ENCODE data around the gene ATF4. TPM values are rescaled to one million over a fixed set of nuclear protein-coding genes. Genes with fewer than 3 reads are reported as not detected.

ATF4 gene
- total RNA-seq, 1 donor from 2014 or later, result 193 TPM

- H3K27ac ChIP-seq (replicated peaks), result no peak overlapping the region
- no peak for DNase-seq
- intact Hi-C loops (cut with micrococcal nuclease), result no loop called here
- no peaks in the 10 kb centered on the region for H3K9me3 ChIP-seq (replicated peaks)
- no peak for TF ChIP-seq CTCF (IDR thresholded peaks at IDR 0.05; ENCODE audit: borderline replicate concordance)
- H3K4me3 ChIP-seq, result no peak overlapping the region
- H3K36me3 ChIP-seq, result no peaks in the 10 kb centered on the region
- peaks cover 75% of the 10 kb centered on the region for H3K27me3 ChIP-seq (ENCODE audit: low read depth)
- H3K4me1 ChIP-seq, result no peaks in the 10 kb centered on the region
Measured at GRCh38 chr22:39571538-39571937, 51.2 kb downstream of the ATF4 start.

Other genes with a start within 250 kb of the ATF4 start
- gene RPL3, start 200.9 kb upstream of the ATF4 start, total RNA-seq, result 325 TPM
- gene SYNGR1, start 170.6 kb upstream of the ATF4 start, total RNA-seq, result 37.7 TPM
- 19.4 TPM for gene TAB1, start 120.8 kb upstream of the ATF4 start, total RNA-seq
- gene MGAT3, start 63.5 kb upstream of the ATF4 start, total RNA-seq, result 3.2 TPM
- 15.5 TPM for gene MIEF1, start 18.3 kb upstream of the ATF4 start, total RNA-seq
- gene RPS19BP1, start 12.2 kb downstream of the ATF4 start, total RNA-seq, result 59.3 TPM
- gene CACNA1I, start 50.2 kb downstream of the ATF4 start, total RNA-seq, result 0.05 TPM

Measured in left ventricle myocardium inferior (tissue), 1 donor.